Measurements from ENCODE around the gene L3MBTL4.

- TF ChIP-seq GATA2 (IDR thresholded peaks at IDR 0.05; ENCODE audit: low read depth, low read length), result no peak
- TF ChIP-seq GATA3 (IDR thresholded peaks at IDR 0.05; ENCODE audit: low read depth, low read length), result no peak
These were observed 14.9 kb downstream of the L3MBTL4 start for GRCh38 chr18:6399776-6400175.
